C4-2B (cell line): ENCODE data around the gene TMF1.

Source experiments
- CTCF ChIP-seq: fragments of 450-650 bp; conservative IDR thresholded peaks from 2 replicates; pipeline ENCODE4 v1.5.1; 2017; ENCODE audit warnings: mild to moderate bottlenecking
- ZFX ChIP-seq: fragments of 450-650 bp; IDR thresholded peaks from 2 replicates; pipeline ENCODE4 v1.6.1; 2017

- peak; percentile 74 for TF ChIP-seq CTCF
- TF ChIP-seq ZFX, result peak; percentile 64
These were observed 38.7 kb downstream of the TMF1 start, which contains the start of gene EOGT for GRCh38 chr3:69013253-69014021.
